GM21528 (cell line): ENCODE results near the gene B3GALT5.
"Not testable (repeated sequence)": the region's sequence is repeated elsewhere in the genome, so short reads cannot be mapped to it uniquely, and the experiment has no call there.

Experiments used
- ATAC-seq: cut with Tn5 transposase; IDR thresholded peaks from one replicate; pipeline ENCODE4 v1.9.1; 2021; ENCODE audit warnings: mild to moderate bottlenecking, moderate library complexity; ENCODE audit not compliant: unreplicated experiment, low FRiP score

B3GALT5 gene, protein sequence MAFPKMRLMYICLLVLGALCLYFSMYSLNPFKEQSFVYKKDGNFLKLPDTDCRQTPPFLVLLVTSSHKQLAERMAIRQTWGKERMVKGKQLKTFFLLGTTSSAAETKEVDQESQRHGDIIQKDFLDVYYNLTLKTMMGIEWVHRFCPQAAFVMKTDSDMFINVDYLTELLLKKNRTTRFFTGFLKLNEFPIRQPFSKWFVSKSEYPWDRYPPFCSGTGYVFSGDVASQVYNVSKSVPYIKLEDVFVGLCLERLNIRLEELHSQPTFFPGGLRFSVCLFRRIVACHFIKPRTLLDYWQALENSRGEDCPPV

GRCh38 chr21:39612233-39613040, at the start of gene B3GALT5:
Gene B3GALT5, plus strand, starts transcription at chr21:39612940. Its CDS starts 47,620 bp downstream, at chr21:39660560.
- ATAC-seq: no peak

DNA sequence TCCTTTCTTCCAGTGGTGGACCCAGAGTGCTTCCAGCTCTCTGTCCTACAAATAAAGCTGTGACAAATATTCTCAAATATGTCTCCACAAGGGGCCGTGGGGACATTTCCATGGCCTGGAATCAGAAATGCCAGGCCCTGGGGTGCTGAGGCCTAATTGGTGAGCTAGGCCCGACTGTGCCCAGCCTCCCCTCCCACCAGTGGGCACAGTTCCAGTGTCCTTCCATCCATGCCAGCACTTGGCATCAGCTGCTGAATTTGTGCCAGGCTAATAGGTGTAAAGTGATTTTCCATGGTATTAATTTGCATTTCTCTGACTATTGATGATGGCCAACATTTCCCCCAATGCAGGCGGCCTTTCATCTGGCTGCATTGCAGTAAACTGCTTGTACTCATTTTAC, 48.5 kb upstream of the B3GALT5 start:
- ATAC-seq: no peak

DNA sequence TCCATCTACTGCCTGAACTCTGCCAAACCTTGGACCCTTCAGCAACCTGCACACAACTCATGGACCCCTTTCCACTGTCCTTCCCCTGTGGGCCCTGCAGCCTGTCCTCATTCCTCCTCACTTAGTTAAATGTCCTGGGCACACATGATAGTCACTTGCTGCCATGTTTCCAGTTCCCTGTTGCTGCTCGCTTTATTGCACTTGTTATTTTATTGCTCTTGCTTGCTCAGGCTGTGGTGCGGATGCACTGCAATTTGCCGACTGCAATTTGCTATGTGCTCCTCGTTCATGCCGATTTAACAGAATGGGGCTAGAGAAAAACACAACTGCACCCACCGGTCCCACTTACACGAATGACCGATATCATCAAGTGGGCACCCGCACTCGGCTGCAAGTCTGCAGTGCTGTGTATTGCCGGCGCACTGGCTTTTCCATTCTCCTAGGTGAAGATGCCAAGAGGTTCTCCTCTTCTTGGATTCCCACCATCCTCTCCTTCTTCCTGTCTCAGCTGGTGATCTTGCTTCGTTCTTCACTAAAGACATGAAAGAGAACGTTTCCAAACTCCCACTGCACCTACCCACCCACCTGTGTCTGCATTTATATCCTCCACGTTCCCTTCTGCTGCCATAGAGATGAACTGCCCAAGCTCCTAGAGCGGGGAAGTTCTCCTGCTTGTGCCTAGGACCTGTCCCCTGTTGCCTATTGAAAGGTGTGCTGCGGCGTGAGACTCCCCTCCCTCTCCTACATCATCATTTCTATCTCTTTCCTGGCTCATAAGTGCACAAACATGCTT, 45.4 kb upstream of the B3GALT5 start:
- ATAC-seq: no peak

DNA sequence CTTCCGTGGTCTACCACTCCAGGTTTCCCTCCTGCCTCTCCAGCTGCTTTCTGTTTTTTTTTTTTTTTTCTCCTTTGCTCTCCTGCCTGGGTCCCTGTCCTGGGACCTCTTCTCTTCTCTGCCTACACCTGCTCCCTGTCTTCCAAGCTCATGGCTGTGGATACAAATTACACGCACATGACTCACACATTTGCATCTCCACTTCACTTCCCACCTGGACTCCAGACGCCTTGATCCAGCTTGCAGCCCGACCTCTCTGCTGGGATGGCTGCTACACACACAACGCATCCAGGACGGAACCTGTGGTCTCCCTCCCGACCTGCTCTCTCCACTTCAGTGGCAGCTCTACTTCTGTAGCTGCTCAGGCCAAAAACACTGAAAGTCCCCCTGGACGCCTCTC, 44.4 kb upstream of the B3GALT5 start:
- ATAC-seq: no peak

- ATAC-seq: no peak
These were observed 37.0 kb upstream of the B3GALT5 start for GRCh38 chr21:39575775-39576174.

DNA sequence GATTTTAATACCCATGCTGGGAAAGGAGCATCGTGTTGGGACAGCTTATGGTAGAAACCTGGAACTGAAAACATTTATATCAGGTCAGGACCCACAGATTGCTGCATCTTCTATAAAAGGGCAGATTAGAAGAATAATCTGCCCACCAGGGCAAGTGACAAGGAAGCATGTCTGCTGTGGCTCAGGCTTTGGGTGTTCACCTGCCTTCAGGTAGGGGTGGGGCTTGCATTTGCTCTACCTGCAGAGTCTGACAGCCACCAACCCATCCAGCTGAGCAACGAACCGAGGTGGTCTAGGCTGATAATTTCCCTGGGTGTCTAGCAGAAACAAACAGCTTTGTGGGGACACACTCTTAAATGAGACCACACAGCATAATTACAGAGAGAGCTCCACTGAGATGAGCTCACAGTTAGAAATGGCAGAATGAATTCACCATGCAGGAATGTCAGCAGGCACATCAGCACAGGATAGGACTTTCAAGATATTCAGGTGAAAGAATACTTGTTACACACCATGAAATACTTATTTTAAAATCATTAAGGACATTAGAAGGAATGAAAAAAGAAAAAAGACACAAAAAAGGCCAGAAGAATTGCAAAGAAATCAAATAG, 36.1 kb upstream of the B3GALT5 start:
- ATAC-seq: no peak

GRCh38 chr21:39579734-39580332, 32.9 kb upstream of the B3GALT5 start:
- no peak for ATAC-seq

- ATAC-seq: no peak
These were observed 32.0 kb upstream of the B3GALT5 start for GRCh38 chr21:39580744-39581143.

DNA sequence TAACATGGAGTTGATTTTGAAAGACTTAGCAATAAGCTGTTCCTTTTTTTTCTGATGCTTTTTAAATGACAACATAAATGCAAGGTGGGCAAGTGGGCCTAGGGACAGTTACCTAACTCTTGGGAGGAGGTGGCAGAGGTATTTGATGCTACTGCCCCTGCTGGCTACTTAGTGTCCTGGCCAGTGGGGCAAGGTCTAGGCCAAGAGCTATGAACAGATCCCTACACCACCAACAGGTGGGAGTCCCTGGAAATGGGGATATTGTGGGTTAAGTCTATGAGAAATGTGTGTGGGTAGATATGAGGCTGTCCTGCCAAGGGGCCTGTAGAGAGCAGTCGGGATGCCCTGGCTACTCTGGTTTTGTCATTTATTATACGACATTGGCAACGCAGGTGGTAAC, 31.3 kb upstream of the B3GALT5 start:
- ATAC-seq: no peak

DNA sequence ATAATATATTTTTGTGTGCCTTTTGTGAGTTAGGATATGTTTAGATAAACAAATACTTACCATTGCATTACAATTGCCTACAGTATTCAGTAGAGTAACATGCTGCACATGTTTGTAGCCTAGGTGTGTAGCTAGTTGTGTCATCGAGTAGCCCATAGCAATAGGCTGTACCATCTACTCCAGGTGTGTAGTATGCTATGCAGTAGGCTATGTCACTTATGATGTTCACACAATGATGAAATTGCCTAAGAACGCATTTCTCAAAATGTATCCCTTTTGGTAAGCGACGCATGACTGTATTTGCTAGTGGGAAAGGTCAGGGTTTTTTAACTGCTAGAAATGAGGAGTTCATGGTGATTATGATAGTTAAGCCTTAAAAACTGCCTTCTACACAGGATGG, 30.0 kb upstream of the B3GALT5 start:
- no peak for ATAC-seq

- not testable (repeated sequence) for ATAC-seq
These were observed 29.2 kb upstream of the B3GALT5 start for GRCh38 chr21:39583586-39583985.

- ATAC-seq: no peak
These were observed 25.4 kb upstream of the B3GALT5 start for GRCh38 chr21:39587376-39587775.

- no peak for ATAC-seq
These were observed 23.9 kb upstream of the B3GALT5 start for GRCh38 chr21:39588884-39589283.

DNA sequence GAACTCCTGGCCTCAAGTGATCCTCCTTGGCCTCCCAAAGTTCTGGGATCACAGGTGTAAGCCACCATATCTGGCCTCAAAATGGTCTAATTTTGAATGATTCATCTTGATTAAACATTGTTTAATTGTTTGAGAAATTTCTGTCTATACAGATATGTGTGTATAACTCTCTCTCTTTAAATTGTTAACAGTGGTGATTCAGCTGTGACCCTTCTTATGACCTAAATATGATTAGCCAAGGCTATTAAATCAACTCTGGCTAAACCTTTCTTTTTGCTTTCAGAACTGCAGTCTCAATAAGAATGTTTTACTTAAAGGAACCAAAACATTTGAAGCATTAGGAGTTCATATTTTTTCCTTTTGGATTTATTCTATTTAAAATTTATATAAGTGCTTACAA, 19.2 kb upstream of the B3GALT5 start:
- no peak for ATAC-seq

DNA sequence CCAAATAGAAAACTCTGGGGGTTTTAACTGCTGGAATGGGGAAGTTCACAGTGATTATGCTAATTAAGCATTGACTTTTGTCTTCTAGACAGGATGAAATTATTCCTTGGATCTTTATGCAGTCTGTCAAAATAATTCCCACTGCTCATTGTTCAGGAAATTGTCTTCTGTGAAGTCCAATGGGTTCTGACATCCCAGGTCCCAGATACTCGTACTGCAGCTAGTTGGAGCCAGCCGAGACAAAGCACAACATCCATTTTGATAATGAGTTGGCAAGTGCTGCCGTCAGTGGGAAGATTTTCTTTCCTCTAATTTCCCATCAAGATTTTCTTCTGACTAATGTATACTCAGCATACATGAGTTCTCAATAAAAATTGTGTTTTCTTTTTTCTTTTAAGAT, 17.3 kb upstream of the B3GALT5 start:
- no peak for ATAC-seq

GRCh38 chr21:39597595-39597994, 15.1 kb upstream of the B3GALT5 start:
- ATAC-seq: no peak

DNA sequence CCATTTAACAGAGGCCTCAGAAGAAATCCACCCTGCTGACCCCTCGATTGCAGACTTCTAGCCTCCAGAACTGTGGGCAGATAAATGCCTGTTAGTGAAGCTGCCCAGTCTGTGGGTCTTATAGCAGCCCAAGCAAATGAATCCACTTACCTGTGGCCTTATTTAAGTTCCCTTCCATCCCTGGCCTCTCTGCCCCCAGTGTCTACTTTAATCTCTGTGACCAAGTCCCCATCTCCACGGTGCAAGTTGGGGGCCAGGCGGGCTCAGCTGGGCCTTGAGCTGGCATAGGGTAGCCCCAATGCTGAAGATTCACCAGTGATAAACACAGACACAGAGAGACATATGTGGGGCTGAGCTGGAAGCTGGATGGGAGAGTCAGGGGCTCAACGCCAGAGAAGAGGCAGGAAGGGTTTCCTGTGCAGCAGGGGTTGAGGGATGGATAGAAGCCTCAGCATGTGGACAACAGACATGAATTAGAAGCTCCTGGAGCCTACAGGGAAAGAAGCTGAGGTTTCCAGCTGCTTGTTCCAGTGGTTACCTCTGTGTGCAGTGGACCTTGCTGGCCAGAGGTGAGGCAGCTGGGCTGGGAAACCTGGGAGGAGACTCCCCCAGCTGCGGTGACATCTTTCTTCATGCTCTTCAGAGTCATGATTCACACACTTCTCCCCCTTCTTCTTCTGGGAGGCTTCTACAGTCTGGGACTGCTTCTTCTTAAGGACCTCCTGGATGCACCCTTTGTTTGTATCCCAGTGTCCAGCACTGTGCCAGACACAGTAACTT, 13.4 kb upstream of the B3GALT5 start:
- ATAC-seq: no peak

DNA sequence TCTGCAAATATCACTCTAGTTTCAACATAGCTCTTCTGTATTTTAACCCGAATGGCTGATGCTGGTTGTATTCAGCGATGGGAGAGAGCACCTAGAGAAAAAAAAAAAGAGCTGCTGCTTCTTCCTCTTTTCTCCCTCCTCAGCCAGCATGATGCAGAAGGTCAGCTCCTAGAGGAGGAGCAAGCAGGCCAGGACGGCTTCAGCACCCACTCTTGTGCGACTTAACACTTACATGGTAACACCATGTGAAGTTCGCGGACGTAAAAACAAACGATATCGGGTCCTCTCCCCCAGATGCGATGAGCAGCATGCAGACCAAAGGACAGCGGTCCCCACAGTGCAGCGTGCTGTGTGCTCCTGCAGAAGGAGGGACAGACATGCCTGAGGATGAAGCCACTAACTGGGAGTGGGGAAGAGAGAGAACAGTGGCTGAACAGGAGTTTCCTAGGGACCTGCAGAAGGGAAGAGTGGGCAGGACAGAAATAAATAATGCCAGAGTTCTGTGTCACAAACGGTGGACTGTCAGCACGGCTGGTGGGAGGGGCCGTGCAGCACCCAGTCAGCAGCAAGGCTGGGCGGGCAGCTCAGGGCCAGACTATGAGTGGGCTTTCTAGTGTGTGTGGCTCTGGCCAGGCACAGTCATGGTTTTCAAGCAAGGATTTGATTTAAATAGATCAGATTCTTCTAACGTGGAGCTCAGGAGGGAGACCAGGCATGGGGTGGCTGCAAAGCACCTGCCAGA, 11.4 kb upstream of the B3GALT5 start:
- no peak for ATAC-seq
